IMR-90 (cell line): ENCODE results near the gene NWD2.

Source experiments
- CEBPB ChIP-seq: IDR thresholded peaks from 2 replicates; pipeline ENCODE4 v1.6.1; 2012; ENCODE audit warnings: low read depth, low read length, improper control_type of control experiment
- CTCF ChIP-seq: conservative IDR thresholded peaks from 2 replicates; pipeline ENCODE4 v1.5.1; 2012; ENCODE audit warnings: mild to moderate bottlenecking, low read depth, low read length, improper control_type of control experiment
- MAFK ChIP-seq: IDR thresholded peaks from 2 replicates; pipeline ENCODE4 v1.6.1; 2012; ENCODE audit warnings: low read depth, low read length, improper control_type of control experiment
- SMC3 ChIP-seq: fragments of 150-350 bp; IDR thresholded peaks from 2 replicates; pipeline ENCODE4 v1.6.1; 2016; ENCODE audit warnings: low read depth, mild to moderate bottlenecking, antibody characterized with exemption, low read length, moderate library complexity
- USF2 ChIP-seq: fragments of 150-350 bp; IDR thresholded peaks from 2 replicates; pipeline ENCODE4 v1.6.1; 2017; ENCODE audit warnings: mild to moderate bottlenecking, antibody characterized with exemption, low read length, low read depth

DNA sequence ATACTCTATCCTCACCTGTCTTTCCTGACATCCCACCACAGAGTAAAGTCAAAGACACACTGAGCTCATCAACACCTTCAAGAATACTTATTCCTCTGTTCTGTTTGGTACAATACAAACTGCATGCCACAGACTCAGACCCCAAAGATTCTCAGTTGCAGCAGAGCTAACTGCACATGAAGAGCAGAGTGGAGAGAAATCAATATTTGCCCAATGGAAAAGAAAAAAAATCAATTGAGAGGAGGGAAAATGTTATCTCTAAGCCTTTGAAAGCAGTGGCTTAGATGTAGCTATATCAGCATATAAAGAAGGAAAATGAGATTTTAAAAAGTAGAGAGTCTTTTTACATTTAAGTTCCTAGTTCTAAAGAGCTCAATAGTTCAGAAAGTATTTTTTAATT, 180.2 kb downstream of the NWD2 start:
- TF ChIP-seq MAFK (no peak), CTCF (no peak), USF2 (no peak), SMC3 (no peak), CEBPB (no peak)
